Loucy (cell line): ENCODE results near the gene ADORA3.

Source experiments
- H2AFZ ChIP-seq: fragments of 200-600 bp; sonication (generic); 2 replicates; pipeline ENCODE4 v1.6.0; 2016; ENCODE audit warnings: antibody characterized with exemption, mild to moderate bottlenecking, low read length, moderate library complexity
- H3F3A ChIP-seq: fragments of 200-600 bp; 2 replicates; pipeline ENCODE4 v1.6.0; 2016; ENCODE audit warnings: antibody characterized with exemption, low read depth, mild to moderate bottlenecking
- H3K27me3 ChIP-seq: fragments of 200-600 bp; sonication (generic); 2 replicates; pipeline ENCODE4 v1.6.1; 2014; ENCODE audit warnings: low read length, mild to moderate bottlenecking; ENCODE audit not compliant: insufficient read depth, poor library complexity, severe bottlenecking
- H3K36me3 ChIP-seq: fragments of 200-600 bp; sonication (generic); 2 replicates; pipeline ENCODE4 v1.6.1; 2016; ENCODE audit warnings: low read length; ENCODE audit not compliant: insufficient read depth
- H3K4me1 ChIP-seq: fragments of 200-600 bp; sonication (generic); 2 replicates; pipeline ENCODE4 v1.5.1; 2014; ENCODE audit warnings: low read length, mild to moderate bottlenecking; ENCODE audit not compliant: insufficient read depth, poor library complexity, severe bottlenecking
- H3K4me2 ChIP-seq: fragments of 200-600 bp; sonication (generic); 2 replicates; pipeline ENCODE4 v1.6.0; 2014; ENCODE audit warnings: antibody characterized with exemption, low read length, low read depth, mild to moderate bottlenecking; ENCODE audit not compliant: poor library complexity, severe bottlenecking
- H3K4me3 ChIP-seq: fragments of 200-600 bp; sonication (generic); 2 replicates; pipeline ENCODE4 v1.5.1; 2014; ENCODE audit warnings: low read length, mild to moderate bottlenecking, mixed read lengths; ENCODE audit not compliant: poor library complexity, severe bottlenecking
- H3K79me2 ChIP-seq: fragments of 200-600 bp; sonication (generic); 2 replicates; pipeline ENCODE4 v1.6.1; 2014; ENCODE audit warnings: low read length; ENCODE audit not compliant: insufficient read depth
- H3K9ac ChIP-seq: fragments of 200-600 bp; sonication (generic); 2 replicates; pipeline ENCODE4 v1.6.0; 2014; ENCODE audit warnings: mild to moderate bottlenecking, low read depth, low read length, moderate library complexity; ENCODE audit not compliant: poor library complexity, severe bottlenecking
- H3K9me2 ChIP-seq: fragments of 200-600 bp; sonication (generic); replicated peaks from 2 replicates; pipeline ENCODE4 v1.6.1; 2016; ENCODE audit warnings: low read depth, low read length, mixed read lengths
- H3K9me3 ChIP-seq: fragments of 200-600 bp; sonication (generic); 2 replicates; pipeline ENCODE4 v1.6.1; 2014; ENCODE audit warnings: mild to moderate bottlenecking, antibody characterized with exemption, low read length, low read depth; ENCODE audit not compliant: insufficient read depth
- H4K20me1 ChIP-seq: fragments of 200-600 bp; sonication (generic); 2 replicates; pipeline ENCODE4 v1.6.0; 2014; ENCODE audit warnings: antibody characterized with exemption, low read length, mild to moderate bottlenecking; ENCODE audit not compliant: insufficient read depth, poor library complexity, severe bottlenecking
- CTCF ChIP-seq: fragments of 200-600 bp; sonication (generic); conservative IDR thresholded peaks from 2 replicates; pipeline ENCODE4 v1.5.1; 2014; ENCODE audit warnings: mild to moderate bottlenecking, antibody characterized with exemption, low read length
- EZH2phosphoT487 ChIP-seq: fragments of 200-600 bp; IDR thresholded peaks from 2 replicates; pipeline ENCODE4 v1.6.1; 2018; ENCODE audit warnings: antibody characterized with exemption, mild to moderate bottlenecking, moderate library complexity, borderline replicate concordance

The ADORA3 gene

GRCh38 chr1:111515291-111516004 is 12.0 kb upstream of the ADORA3 start:
- H3K36me3 ChIP-seq, result no peaks in the 10 kb centered on the region
- peak overlapping the region; percentile 76 for H3K4me3 ChIP-seq
- peak overlapping the region; percentile 85 for H3K4me2 ChIP-seq
- H3K9ac ChIP-seq, result peak overlapping the region; percentile 83
- TF ChIP-seq EZH2phosphoT487 (no peak), CTCF (no peak)
- peaks cover 73% of the 10 kb centered on the region for H3K4me1 ChIP-seq
- H3K9me3 ChIP-seq, result no peaks in the 10 kb centered on the region
- peaks cover 18% of the 10 kb centered on the region; the same call in 1 of the 2 replicates for H3K79me2 ChIP-seq
- peaks cover 11% of the 10 kb centered on the region; the same call in 1 of the 2 replicates for H3F3A ChIP-seq
- H3K27me3 ChIP-seq, result no peaks in the 10 kb centered on the region
- no peaks in the 10 kb centered on the region for H4K20me1 ChIP-seq
- H3K9me2 ChIP-seq, result no peaks in the 10 kb centered on the region
- peak overlapping the region; percentile 62 for H2AFZ ChIP-seq

- H3K4me3 ChIP-seq, result peak overlapping the region; percentile 76
- H3K4me2 ChIP-seq, result peak overlapping the region; percentile 85
- TF ChIP-seq EZH2phosphoT487, result no peak
- no peak for TF ChIP-seq CTCF
- H4K20me1 ChIP-seq, result no peaks in the 10 kb centered on the region
- H2AFZ ChIP-seq, result no peak overlapping the region
- H3K9ac ChIP-seq, result peak overlapping the region; percentile 83
- H3F3A ChIP-seq, result peaks cover 11% of the 10 kb centered on the region; the same call in 1 of the 2 replicates
- H3K27me3 ChIP-seq, result no peaks in the 10 kb centered on the region
- H3K4me1 ChIP-seq, result peaks cover 68% of the 10 kb centered on the region
- peaks cover 18% of the 10 kb centered on the region; the same call in 1 of the 2 replicates for H3K79me2 ChIP-seq
- no peaks in the 10 kb centered on the region for H3K9me2 ChIP-seq
- H3K9me3 ChIP-seq, result no peaks in the 10 kb centered on the region
- H3K36me3 ChIP-seq, result no peaks in the 10 kb centered on the region
These were observed 10.1 kb upstream of the ADORA3 start for GRCh38 chr1:111513410-111514020.

GRCh38 chr1:111512931-111513330 is 9.5 kb upstream of the ADORA3 start:
- H3K9ac ChIP-seq, result peak overlapping the region; percentile 83
- no peaks in the 10 kb centered on the region for H3K36me3 ChIP-seq
- H3K4me3 ChIP-seq, result peak overlapping the region; percentile 76
- no peak overlapping the region for H2AFZ ChIP-seq
- H4K20me1 ChIP-seq, result no peaks in the 10 kb centered on the region
- peaks cover 18% of the 10 kb centered on the region; the same call in 1 of the 2 replicates for H3K79me2 ChIP-seq
- H3K9me2 ChIP-seq, result no peaks in the 10 kb centered on the region
- no peaks in the 10 kb centered on the region for H3K27me3 ChIP-seq
- no peaks in the 10 kb centered on the region for H3K9me3 ChIP-seq
- TF ChIP-seq CTCF (no peak), EZH2phosphoT487 (no peak)
- peaks cover 12% of the 10 kb centered on the region for H3F3A ChIP-seq
- peaks cover 67% of the 10 kb centered on the region for H3K4me1 ChIP-seq
- peak overlapping the region; percentile 85 for H3K4me2 ChIP-seq
